Measurements from ENCODE around the gene SEMA5A.

GRCh38 chr5:9536717-9537116 is 9.2 kb downstream of the SEMA5A start:
- TF ChIP-seq CTCF (IDR thresholded peaks at IDR 0.05) (no peak), POLR2AphosphoS5 (IDR thresholded peaks at IDR 0.05; ENCODE audit: low read depth, low read length) (no peak), TCF7L2 (IDR thresholded peaks at IDR 0.05; ENCODE audit: low read depth, low read length) (no peak)
